Tibial nerve (tissue), 4 donors: ENCODE measurements around the gene SYP. TPM values are rescaled to one million over a fixed set of nuclear protein-coding genes. Genes with fewer than 3 reads are reported as not detected.

Experiments
- DNase-seq, 2 donors: peaks; one replicate each; pipeline ENCODE4 v3.0.0-alpha.2; 2019; ENCODE audit warnings: low spot score in 2 of 2
- H3K27ac ChIP-seq, 4 donors: fragments of 200-600 bp; sonication (generic) in 3 of 4; one replicate each; pipeline ENCODE4 v1.5.1; 2017 to 2019; ENCODE audit warnings: mild to moderate bottlenecking in 1 of 4
- H3K27me3 ChIP-seq, 2 donors: fragments of 200-600 bp; sonication (generic) in 1 of 2; one replicate each; pipeline versions ENCODE4 v1.5.1 to v1.6.0; 2017 to 2019
- H3K36me3 ChIP-seq, 3 donors: fragments of 200-600 bp; sonication (generic); one replicate each; pipeline ENCODE4 v1.5.1; 2018 to 2019
- H3K4me1 ChIP-seq, 4 donors: fragments of 200-600 bp; sonication (generic) in 3 of 4; one replicate each; pipeline ENCODE4 v1.5.1; 2017 to 2019
- H3K4me3 ChIP-seq, 4 donors: fragments of 200-600 bp; sonication (generic) in 3 of 4; one replicate each; pipeline ENCODE4 v1.5.1; 2017 to 2019; ENCODE audit warnings: mild to moderate bottlenecking in 1 of 4, moderate library complexity in 1 of 4
- H3K9me3 ChIP-seq, 4 donors: fragments of 200-600 bp; sonication (generic) in 3 of 4; one replicate each; pipeline ENCODE4 v1.5.1; 2017 to 2019
- EP300 ChIP-seq, 2 donors: sonication (generic); formaldehyde crosslinking; IDR thresholded peaks; one replicate each; pipeline ENCODE4 v1.6.1; 2017; ENCODE audit warnings: antibody characterized with exemption in 2 of 2, mild to moderate bottlenecking in 1 of 2
- POLR2A ChIP-seq, 2 donors: fragments of 450-650 bp; IDR thresholded peaks; one replicate each; pipeline ENCODE4 v1.6.1; 2017; ENCODE audit warnings: antibody characterized with exemption in 2 of 2, mild to moderate bottlenecking in 2 of 2, moderate library complexity in 2 of 2
- whole genome bisulfite sequencing, 2 donors: methylation state at CpG; one replicate each; pipeline ENCODE4 v1.1.5; 2018; 5-methylcytosine and 5-hydroxymethylcytosine counted together
- total RNA-seq, 4 donors: library from RNA; depleted of rRNA; stranded (reverse); fragments of >200 nt; gene quantifications; one replicate each; pipeline ENCODE4 v1.1.0, GENCODE V29; 2016
- TF ChIP-seq, protein P1 (sequence below), 5 experiments: fragments of 200-600 bp in 3 of 5; fragments of 450-650 bp in 2 of 5; sonication (generic) in 3 of 5; IDR thresholded peaks; one replicate each; pipeline ENCODE4 v1.5.1; 2016 to 2019; ENCODE audit warnings: antibody characterized with exemption in 5 of 5, mild to moderate bottlenecking in 3 of 5, moderate library complexity in 2 of 5

The SYP gene
- total RNA-seq, 4 donors from 2014 or later = 3.1 to 9.9 (median 7.7) TPM

DNA sequence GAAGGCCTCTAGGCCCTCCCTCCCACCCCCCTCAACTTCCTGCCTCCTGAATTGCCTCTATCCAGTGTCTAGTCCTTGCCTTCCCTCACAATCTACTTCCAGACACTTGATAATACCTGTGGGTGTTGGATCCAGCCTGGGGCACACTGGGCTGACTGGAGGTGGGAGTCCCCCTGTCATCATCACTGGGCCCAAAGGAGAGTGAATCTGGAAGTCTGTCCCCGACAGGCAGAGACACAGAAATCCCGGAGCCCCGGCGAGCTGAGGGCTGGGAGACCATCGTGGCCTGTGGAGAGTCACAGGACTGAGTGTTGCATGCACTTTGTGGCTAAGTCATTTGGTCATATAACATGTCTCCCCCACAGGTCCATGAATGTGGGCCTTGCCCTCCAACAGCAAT is 8.4 kb upstream of the SYP start:
- DNase-seq = no peak
- TF ChIP-seq POLR2A (IDR thresholded peaks at IDR 0.05) = no peak
- no peak for TF ChIP-seq EP300 (IDR thresholded peaks at IDR 0.05)
- TF ChIP-seq, protein P1, sequence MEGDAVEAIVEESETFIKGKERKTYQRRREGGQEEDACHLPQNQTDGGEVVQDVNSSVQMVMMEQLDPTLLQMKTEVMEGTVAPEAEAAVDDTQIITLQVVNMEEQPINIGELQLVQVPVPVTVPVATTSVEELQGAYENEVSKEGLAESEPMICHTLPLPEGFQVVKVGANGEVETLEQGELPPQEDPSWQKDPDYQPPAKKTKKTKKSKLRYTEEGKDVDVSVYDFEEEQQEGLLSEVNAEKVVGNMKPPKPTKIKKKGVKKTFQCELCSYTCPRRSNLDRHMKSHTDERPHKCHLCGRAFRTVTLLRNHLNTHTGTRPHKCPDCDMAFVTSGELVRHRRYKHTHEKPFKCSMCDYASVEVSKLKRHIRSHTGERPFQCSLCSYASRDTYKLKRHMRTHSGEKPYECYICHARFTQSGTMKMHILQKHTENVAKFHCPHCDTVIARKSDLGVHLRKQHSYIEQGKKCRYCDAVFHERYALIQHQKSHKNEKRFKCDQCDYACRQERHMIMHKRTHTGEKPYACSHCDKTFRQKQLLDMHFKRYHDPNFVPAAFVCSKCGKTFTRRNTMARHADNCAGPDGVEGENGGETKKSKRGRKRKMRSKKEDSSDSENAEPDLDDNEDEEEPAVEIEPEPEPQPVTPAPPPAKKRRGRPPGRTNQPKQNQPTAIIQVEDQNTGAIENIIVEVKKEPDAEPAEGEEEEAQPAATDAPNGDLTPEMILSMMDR (IDR thresholded peaks at IDR 0.05) = no peak
- 90 to 96% methylated on average over 4 to 5 of the region's 5 CpGs for WGBS, 2 donors
- H3K4me3 ChIP-seq = no peak overlapping the region
- no peaks in the 10 kb centered on the region for H3K36me3 ChIP-seq
- H3K9me3 ChIP-seq = no peaks in the 10 kb centered on the region
- H3K4me1 ChIP-seq = no peaks in the 10 kb centered on the region
- H3K27me3 ChIP-seq = peaks cover 0 to 23% of the 10 kb centered on the region in 2 donors
- no peak overlapping the region for H3K27ac ChIP-seq

DNA sequence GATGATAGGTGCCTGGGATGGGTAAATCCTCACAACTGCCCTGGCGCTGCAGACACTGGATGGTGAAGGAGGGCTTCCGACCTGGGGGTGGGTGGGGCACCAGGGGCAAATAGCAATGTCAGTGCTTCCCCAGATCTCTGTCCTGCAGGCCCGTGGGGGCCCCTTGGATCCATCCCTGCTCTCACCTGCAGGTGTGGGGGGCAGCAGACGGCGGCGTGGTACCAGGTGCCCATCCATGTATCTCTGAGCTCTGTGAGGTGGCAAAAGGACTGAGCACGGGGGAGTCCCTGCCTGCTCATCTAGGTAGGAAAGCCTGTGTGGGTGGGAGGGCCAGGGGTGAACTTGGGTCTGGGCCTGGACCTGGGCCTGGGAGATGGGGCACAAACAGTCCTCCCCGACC is 6.5 kb upstream of the SYP start:
- DNase-seq = no peak
- Histone ChIP-seq H3K4me1 (no peaks in the 10 kb centered on the region), H3K4me3 (no peak overlapping the region), H3K27ac (no peak overlapping the region), H3K9me3 (no peaks in the 10 kb centered on the region), H3K36me3 (no peaks in the 10 kb centered on the region), H3K27me3 (peaks cover 0 to 23% of the 10 kb centered on the region in 2 donors)
- no peak for TF ChIP-seq POLR2A (IDR thresholded peaks at IDR 0.05)
- TF ChIP-seq, protein P1 (IDR thresholded peaks at IDR 0.05) = no peak
- TF ChIP-seq EP300 (IDR thresholded peaks at IDR 0.05) = no peak
- 69 to 81% methylated on average over 2 to 6 of the region's 8 CpGs for WGBS, 2 donors

DNA sequence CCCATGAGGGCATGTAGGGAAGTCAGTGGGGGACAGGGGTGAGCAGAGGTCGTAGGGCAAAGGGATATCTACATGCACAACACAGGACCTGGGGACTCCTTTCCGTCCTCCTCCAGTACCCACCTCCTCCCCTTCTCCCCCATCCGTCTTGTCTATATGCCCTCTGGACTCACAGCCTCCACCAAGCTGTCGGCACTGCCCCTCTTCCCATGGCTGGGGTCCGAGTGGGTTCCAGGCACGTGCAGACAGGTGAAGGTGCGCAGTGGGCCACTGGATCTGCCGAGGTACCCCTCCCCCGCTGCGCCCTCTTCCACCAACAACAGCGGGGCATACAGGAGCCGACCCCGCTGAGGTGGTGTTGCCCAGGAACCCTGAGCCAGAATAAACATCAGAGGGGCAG is 5.5 kb upstream of the SYP start:
- TF ChIP-seq POLR2A (IDR thresholded peaks at IDR 0.05) = no peak
- TF ChIP-seq EP300 (IDR thresholded peaks at IDR 0.05) = no peak
- TF ChIP-seq, protein P1 (IDR thresholded peaks at IDR 0.05) = no peak
- 78 to 82% methylated on average over 9 to 13 of the region's 13 CpGs for WGBS, 2 donors
- H3K27me3 ChIP-seq = peaks cover 0 to 23% of the 10 kb centered on the region in 2 donors

DNA sequence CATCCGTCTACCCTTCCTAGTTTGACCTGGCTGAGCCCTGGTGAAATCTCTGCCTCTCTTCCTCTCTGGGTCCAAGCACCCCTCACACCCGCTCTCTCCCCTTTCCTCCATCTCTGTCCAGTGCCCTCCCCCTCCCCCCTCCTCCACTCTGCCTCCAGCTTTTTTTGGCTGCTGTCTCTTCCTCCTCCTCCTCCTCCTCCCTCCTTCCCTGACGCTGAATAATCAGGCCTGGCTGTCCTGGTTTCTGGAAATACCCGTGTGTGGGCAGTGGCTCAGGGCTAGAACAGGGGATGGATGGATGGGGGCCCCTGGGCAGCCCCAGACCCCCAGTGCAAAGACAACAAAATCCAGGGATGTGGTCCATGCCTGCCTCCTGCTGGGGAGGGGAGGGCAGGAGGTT is 4.7 kb upstream of the SYP start:
- peaks cover 0 to 19% of the 10 kb centered on the region in 2 donors for H3K27me3 ChIP-seq
- H3K4me1 ChIP-seq = peaks cover 0 to 7% (median 0%) of the 10 kb centered on the region in 4 donors
- no peaks in the 10 kb centered on the region for H3K36me3 ChIP-seq
- H3K4me3 ChIP-seq = no peak overlapping the region
- H3K27ac ChIP-seq = no peak overlapping the region
- DNase-seq = no peak
- TF ChIP-seq EP300 (IDR thresholded peaks at IDR 0.05) (no peak), POLR2A (IDR thresholded peaks at IDR 0.05) (no peak)
- TF ChIP-seq, protein P1 (IDR thresholded peaks at IDR 0.05) = no peak
- no peaks in the 10 kb centered on the region for H3K9me3 ChIP-seq
- WGBS, 2 donors = 40 to 46% methylated on average over 4 of the region's 4 CpGs

More for the DNA sequence above, 5.5 kb upstream of the SYP start:
- H3K27ac ChIP-seq = no peak overlapping the region
- DNase-seq = no peak
- H3K4me1 ChIP-seq = peaks cover 0 to 4% (median 0%) of the 10 kb centered on the region in 4 donors
- no peak overlapping the region for H3K4me3 ChIP-seq
- no peaks in the 10 kb centered on the region for H3K9me3 ChIP-seq
- H3K36me3 ChIP-seq = no peaks in the 10 kb centered on the region

DNA sequence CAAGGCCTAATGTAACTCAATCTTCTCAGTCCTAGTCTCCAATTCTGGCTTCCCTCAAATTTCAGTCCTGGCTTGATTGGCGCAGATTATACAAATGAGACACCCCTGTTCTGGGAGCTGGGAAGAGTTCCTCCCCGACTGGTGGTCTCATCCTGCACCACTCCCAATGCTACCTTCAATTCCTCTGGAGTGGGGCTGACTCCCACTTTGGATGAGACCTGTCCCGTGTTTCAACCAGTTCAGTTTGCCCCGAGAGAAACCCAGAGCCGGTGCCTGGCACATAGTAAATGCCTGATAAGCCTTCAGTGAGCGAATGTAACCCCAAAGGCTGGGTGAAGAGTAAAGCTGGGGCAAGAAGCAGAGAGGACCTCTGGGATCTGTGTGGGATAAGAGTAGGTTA is 4.0 kb upstream of the SYP start:
- H3K36me3 ChIP-seq = no peaks in the 10 kb centered on the region
- no peaks in the 10 kb centered on the region for H3K9me3 ChIP-seq
- TF ChIP-seq EP300 (IDR thresholded peaks at IDR 0.05) = no peak
- TF ChIP-seq, protein P1 (IDR thresholded peaks at IDR 0.05) = no peak
- no peak for TF ChIP-seq POLR2A (IDR thresholded peaks at IDR 0.05)
- peaks cover 0 to 12% of the 10 kb centered on the region in 2 donors for H3K27me3 ChIP-seq
- peaks cover 0 to 14% (median 0%) of the 10 kb centered on the region in 4 donors for H3K4me1 ChIP-seq
- DNase-seq = no peak
- no peak overlapping the region for H3K27ac ChIP-seq
- WGBS, 2 donors = 88 to 91% methylated on average over 6 of the region's 6 CpGs
- H3K4me3 ChIP-seq = no peak overlapping the region
